GM23338 (cell line): ENCODE data around the gene SPZ1. TPM values are rescaled to one million over a fixed set of nuclear protein-coding genes. Genes with fewer than 3 reads are reported as not detected.

ENCODE experiments used
- ATAC-seq: fragments of 200-7000 bp; cut with Tn5 transposase; 3 replicates; pipeline ENCODE4 v1.9.1; 2020
- DNase-seq: peaks from one replicate; pipeline ENCODE4 v3.0.0-alpha.2; 2015; ENCODE audit warnings: low spot score
- H2AFZ ChIP-seq: fragments of 200-600 bp; sonication (generic); 2 replicates; pipeline ENCODE4 v1.8.0; 2016; ENCODE audit warnings: antibody characterized with exemption, mild to moderate bottlenecking, moderate library complexity
- H3F3A ChIP-seq: fragments of 200-600 bp; sonication (generic); replicated peaks from 2 replicates; pipeline ENCODE4 v1.8.0; 2017; ENCODE audit warnings: antibody characterized with exemption, mixed run types, low read depth
- H3K27ac ChIP-seq: fragments of 200-600 bp; sonication (generic); 2 replicates; pipeline ENCODE4 v1.6.1; 2016; ENCODE audit warnings: low read depth
- H3K27me3 ChIP-seq: fragments of 200-600 bp; sonication (generic); 2 replicates; pipeline ENCODE4 v1.8.0; 2016; ENCODE audit warnings: mild to moderate bottlenecking, mixed run types, moderate library complexity; ENCODE audit not compliant: insufficient read depth
- H3K36me3 ChIP-seq: fragments of 200-600 bp; sonication (generic); 2 replicates; pipeline ENCODE4 v1.8.0; 2016; ENCODE audit warnings: mild to moderate bottlenecking; ENCODE audit not compliant: insufficient read depth
- H3K4me1 ChIP-seq: fragments of 200-600 bp; sonication (generic); 2 replicates; pipeline ENCODE4 v1.8.0; 2016; ENCODE audit warnings: mild to moderate bottlenecking, moderate library complexity; ENCODE audit not compliant: insufficient read depth
- H3K4me2 ChIP-seq: fragments of 200-600 bp; sonication (generic); 2 replicates; pipeline ENCODE4 v1.7.1; 2017; ENCODE audit warnings: mixed run types
- H3K4me3 ChIP-seq: fragments of 200-600 bp; sonication (generic); 2 replicates; pipeline ENCODE4 v1.6.1; 2016; ENCODE audit warnings: mixed run types
- H3K79me2 ChIP-seq: fragments of 200-600 bp; sonication (generic); replicated peaks from 2 replicates; pipeline ENCODE4 v1.8.0; 2017; ENCODE audit warnings: mild to moderate bottlenecking; ENCODE audit not compliant: insufficient read depth
- H3K9me2 ChIP-seq: fragments of 200-600 bp; sonication (generic); 2 replicates; pipeline ENCODE4 v1.8.0; 2017; ENCODE audit not compliant: insufficient read depth
- H4K20me1 ChIP-seq: fragments of 200-600 bp; sonication (generic); replicated peaks from 2 replicates; pipeline ENCODE4 v1.8.0; 2017; ENCODE audit warnings: mild to moderate bottlenecking; ENCODE audit not compliant: insufficient read depth
- H3K27ac Mint-ChIP-seq: 2 replicates; pipeline ENCODE4 v1.8.0; 2020; ENCODE audit warnings: inconsistent platforms, mild to moderate bottlenecking, moderate library complexity, mixed read lengths
- H3K27me3 Mint-ChIP-seq: 3 replicates; pipeline ENCODE4 v1.8.0; 2022; ENCODE audit warnings: low read depth, mild to moderate bottlenecking, moderate library complexity, mixed read lengths, inconsistent platforms; ENCODE audit not compliant: insufficient read depth, poor library complexity
- H3K36me3 Mint-ChIP-seq: 3 replicates; pipeline ENCODE4 v1.8.0; 2021; ENCODE audit warnings: low read depth, mild to moderate bottlenecking, inconsistent platforms, moderate library complexity, mixed read lengths
- H3K4me1 Mint-ChIP-seq: 3 replicates; pipeline ENCODE4 v1.8.0; 2020; ENCODE audit warnings: mild to moderate bottlenecking, inconsistent platforms, mixed read lengths
- H3K4me3 Mint-ChIP-seq: 3 replicates; pipeline ENCODE4 v1.8.0; 2021; ENCODE audit warnings: moderate library complexity, mild to moderate bottlenecking, inconsistent platforms, mixed read lengths
- H3K9me3 Mint-ChIP-seq: 3 replicates; pipeline ENCODE4 v1.8.0; 2020; ENCODE audit warnings: moderate library complexity, mild to moderate bottlenecking, inconsistent platforms, mixed read lengths
- ETS1 ChIP-seq: IDR thresholded peaks from 2 replicates; pipeline ENCODE4 v1.6.1; 2016; ENCODE audit warnings: antibody characterized with exemption
- EZH2 ChIP-seq: fragments of 200-600 bp; sonication (generic); IDR thresholded peaks from one replicate; pipeline ENCODE4 v1.8.0; 2017; ENCODE audit warnings: antibody characterized with exemption, mild to moderate bottlenecking, low read depth; ENCODE audit not compliant: unreplicated experiment
- EZH2phosphoT487 ChIP-seq: fragments of 200-600 bp; sonication (generic); IDR thresholded peaks from one replicate; pipeline ENCODE4 v1.8.1; 2018; ENCODE audit warnings: antibody characterized with exemption; ENCODE audit not compliant: unreplicated experiment
- JUNB ChIP-seq: IDR thresholded peaks from one replicate; pipeline ENCODE4 v1.6.1; 2016; ENCODE audit warnings: antibody characterized with exemption; ENCODE audit not compliant: unreplicated experiment
- NANOG ChIP-seq: IDR thresholded peaks from 2 replicates; pipeline ENCODE4 v1.6.1; 2016; ENCODE audit warnings: antibody characterized with exemption, borderline replicate concordance
- REST ChIP-seq: IDR thresholded peaks from one replicate; pipeline ENCODE4 v1.6.1; 2018; ENCODE audit warnings: antibody characterized with exemption; ENCODE audit not compliant: unreplicated experiment
- STAT1 ChIP-seq: IDR thresholded peaks from one replicate; pipeline ENCODE4 v1.6.1; 2016; ENCODE audit warnings: antibody characterized with exemption; ENCODE audit not compliant: unreplicated experiment
- ZNF114 ChIP-seq: fragments of 250-450 bp; sonication (Bioruptor Pico); IDR thresholded peaks from 2 replicates; pipeline ENCODE4 v1.5.0; 2020; ENCODE audit warnings: mild to moderate bottlenecking, moderate library complexity
- ZNF331 ChIP-seq: fragments of 250-450 bp; sonication (Bioruptor Pico); IDR thresholded peaks from 2 replicates; pipeline ENCODE4 v1.5.0; 2020; ENCODE audit warnings: low read depth, mild to moderate bottlenecking, moderate library complexity
- ZNF462 ChIP-seq: fragments of 250-450 bp; sonication (Bioruptor Pico); IDR thresholded peaks from 2 replicates; pipeline ENCODE4 v1.5.0; 2020; ENCODE audit warnings: mild to moderate bottlenecking, moderate library complexity
- polyA plus RNA-seq: library from polyadenylated mRNA; unstranded; fragments of >200 nt; fragmentation: Nextera tagmentation; extraction: Ambion mirVana; gene quantifications from 2 replicates; pipeline ENCODE4 v1.2.1, GENCODE V29; 2016
- total RNA-seq: library from RNA; depleted of rRNA; stranded (reverse); fragments of >200 nt; shearing (Covaris generic); gene quantifications from 2 replicates; pipeline ENCODE4 v1.2.3, GENCODE V29; 2014

SPZ1 gene
- total and polyA plus RNA-seq, 2 experiments from 2014 or later: not detected

- Histone ChIP-seq H3K79me2 (no peaks in the 10 kb centered on the region), H3K9me2 (0 out of 2 replicates have a peak, but pooled peaks cover 2% of the 10 kb centered on the region), H3K4me3 (no peak overlapping the region), H3K27me3 (no peaks in the 10 kb centered on the region), H4K20me1 (no peaks in the 10 kb centered on the region), H3K4me1 (no peaks in the 10 kb centered on the region), H3K27ac (no peak overlapping the region), H3K4me2 (no peak overlapping the region), H3F3A (no peaks in the 10 kb centered on the region), H2AFZ (no peak overlapping the region), H3K36me3 (no peaks in the 10 kb centered on the region)
- no peak for ATAC-seq
- no peak for TF ChIP-seq JUNB
- no peak for TF ChIP-seq ZNF114 (CRISPR knock-in tag)
- TF ChIP-seq NANOG: no peak
- Mint-ChIP-seq H3K27ac (no peak overlapping the region), H3K4me3 (no peak overlapping the region), H3K4me1 (peaks cover 3% of the 10 kb centered on the region; the same call in 1 of the 3 replicates), H3K27me3 (no peaks in the 10 kb centered on the region), H3K9me3 (no peaks in the 10 kb centered on the region), H3K36me3 (no peaks in the 10 kb centered on the region)
- no peak for DNase-seq
Measured at GRCh38 chr5:80324912-80325311, 5.1 kb downstream of the SPZ1 start.

- Histone ChIP-seq H3K36me3 (no peaks in the 10 kb centered on the region), H3F3A (no peaks in the 10 kb centered on the region), H3K79me2 (no peaks in the 10 kb centered on the region), H3K27me3 (no peaks in the 10 kb centered on the region), H4K20me1 (no peaks in the 10 kb centered on the region), H2AFZ (no peak overlapping the region), H3K4me3 (no peak overlapping the region), H3K4me1 (no peaks in the 10 kb centered on the region), H3K27ac (no peak overlapping the region), H3K9me2 (no peaks in the 10 kb centered on the region), H3K4me2 (no peak overlapping the region)
- no peak overlapping the region for H3K4me3 Mint-ChIP-seq
- H3K27me3 Mint-ChIP-seq: peaks cover 2% of the 10 kb centered on the region
- DNase-seq (no peak), ATAC-seq (no peak)
- no peaks in the 10 kb centered on the region for H3K36me3 Mint-ChIP-seq
- H3K27ac Mint-ChIP-seq: no peak overlapping the region
- H3K4me1 Mint-ChIP-seq: peaks cover 3% of the 10 kb centered on the region; the same call in 1 of the 3 replicates
- H3K9me3 Mint-ChIP-seq: no peaks in the 10 kb centered on the region
- no peak for TF ChIP-seq JUNB
- TF ChIP-seq EZH2: no peak
- no peak for TF ChIP-seq REST
- no peak for TF ChIP-seq ZNF462
- TF ChIP-seq EZH2phosphoT487: no peak
- TF ChIP-seq ZNF331: no peak
- TF ChIP-seq ETS1: no peak
- no peak for TF ChIP-seq STAT1
- no peak for TF ChIP-seq ZNF114 (CRISPR knock-in tag)
Measured at GRCh38 chr5:80326468-80326867, 6.7 kb downstream of the SPZ1 start.
